Large intestine (tissue), 3 donors: Measurements from ENCODE around the gene MLLT3. TPM values are rescaled to one million over a fixed set of nuclear protein-coding genes. Genes with fewer than 3 reads are reported as not detected.
A peak's percentile ranks its signal among the peaks of the same experiment; 100 is the strongest.

Source experiments
- DNase-seq, 2 donors: peaks; one replicate each; pipeline versions ENCODE4 v3.0.0 to v3.0.0-alpha.2; 2013
- H3K27ac ChIP-seq: one replicate; pipeline ENCODE4 v1.5.1; 2013; ENCODE audit warnings: low read length
- H3K27me3 ChIP-seq: 2 replicates; pipeline ENCODE4 v1.6.1; 2013; ENCODE audit warnings: low read length; ENCODE audit not compliant: control insufficient read depth, insufficient read depth
- H3K36me3 ChIP-seq: 2 replicates; pipeline ENCODE4 v1.6.1; 2013; ENCODE audit warnings: low read length; ENCODE audit not compliant: control insufficient read depth, insufficient read depth
- H3K4me1 ChIP-seq: one replicate; pipeline ENCODE4 v1.6.1; 2013; ENCODE audit warnings: low read length; ENCODE audit not compliant: control insufficient read depth, insufficient read depth
- H3K4me3 ChIP-seq: one replicate; pipeline ENCODE4 v1.5.1; 2013; ENCODE audit warnings: low read length
- H3K9me3 ChIP-seq: one replicate; pipeline ENCODE4 v1.6.1; 2013; ENCODE audit warnings: mild to moderate bottlenecking, low read depth, low read length, moderate library complexity; ENCODE audit not compliant: control insufficient read depth
- WGBS: methylation state at CpG from one replicate; pipeline ENCODE4 v1.1.5; 2013; ENCODE audit warnings: low lambda C conversion rate; ENCODE audit not compliant: insufficient coverage; 5-methylcytosine and 5-hydroxymethylcytosine counted together
- polyA plus RNA-seq: library from polyadenylated mRNA; unstranded; fragments of 120-200 nt; gene quantifications from one replicate; pipeline ENCODE4 v1.2.1, GENCODE V29; 2013

The MLLT3 gene
- polyA plus RNA-seq, 1 donor, result 25.0 TPM

DNA sequence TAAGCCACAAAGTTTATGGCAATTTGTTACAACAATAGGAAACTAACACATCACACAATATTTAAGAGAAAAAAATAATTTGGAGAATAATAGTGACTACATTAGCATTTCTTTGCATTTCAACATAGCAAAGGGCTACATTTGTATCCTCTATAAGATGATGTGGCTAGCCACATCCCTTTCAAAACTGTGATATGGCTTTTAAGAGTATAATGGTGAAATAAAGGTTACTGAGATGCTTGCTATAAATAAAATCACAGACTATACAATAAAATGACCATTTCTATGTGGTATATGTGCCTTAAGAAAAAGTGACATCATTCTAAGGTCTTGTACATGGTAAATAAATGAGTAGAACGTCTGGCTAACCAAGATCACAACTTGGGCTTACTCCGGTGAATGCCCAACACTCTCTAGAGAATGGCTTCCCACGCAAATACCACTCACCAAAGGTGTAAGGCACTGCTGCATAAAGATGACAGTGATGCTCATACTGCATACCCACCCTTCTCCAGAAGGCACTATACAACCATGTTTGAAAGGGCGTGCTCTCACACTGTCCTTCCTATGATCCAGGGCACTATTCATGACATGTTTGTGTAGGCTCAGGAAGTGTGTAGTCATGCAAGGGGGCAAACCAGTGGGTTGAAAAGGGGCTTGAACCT is 286.5 kb downstream of the MLLT3 start:
- DNase-seq, result no peak
- H3K4me3 ChIP-seq, result no peak overlapping the region
- no peaks in the 10 kb centered on the region for H3K36me3 ChIP-seq
- H3K9me3 ChIP-seq, result no peaks in the 10 kb centered on the region
- no peak overlapping the region for H3K27ac ChIP-seq
- no CpG with 5 or more reads among the region's 4 CpGs for WGBS
- peaks cover 2% of the 10 kb centered on the region for H3K27me3 ChIP-seq
- no peaks in the 10 kb centered on the region for H3K4me1 ChIP-seq

DNA sequence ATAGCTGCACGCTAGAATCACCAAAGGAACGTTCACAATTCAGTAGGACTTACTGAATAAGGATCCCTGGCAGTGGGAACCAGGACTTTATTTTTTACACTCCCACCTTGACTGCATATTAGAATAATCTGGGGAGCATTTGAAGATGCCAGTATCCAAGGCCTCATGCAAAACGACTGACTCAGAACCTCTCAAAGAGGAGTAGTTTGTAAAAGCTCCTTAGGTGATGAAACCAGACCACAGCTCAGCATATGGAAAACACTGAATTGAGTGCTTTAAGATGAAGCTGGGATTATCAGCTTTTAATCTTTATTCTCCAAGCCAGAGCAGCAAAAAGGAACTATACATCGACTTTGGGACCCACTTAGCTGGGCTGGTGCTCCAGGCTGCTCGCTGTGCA is 288.3 kb downstream of the MLLT3 start:
- H3K4me3 ChIP-seq, result no peak overlapping the region
- no peaks in the 10 kb centered on the region for H3K4me1 ChIP-seq
- peaks cover 2% of the 10 kb centered on the region for H3K27me3 ChIP-seq
- WGBS, result no CpG with 5 or more reads among the region's 5 CpGs
- DNase-seq, result no peak
- H3K9me3 ChIP-seq, result no peaks in the 10 kb centered on the region
- no peak overlapping the region for H3K27ac ChIP-seq
- H3K36me3 ChIP-seq, result no peaks in the 10 kb centered on the region

DNA sequence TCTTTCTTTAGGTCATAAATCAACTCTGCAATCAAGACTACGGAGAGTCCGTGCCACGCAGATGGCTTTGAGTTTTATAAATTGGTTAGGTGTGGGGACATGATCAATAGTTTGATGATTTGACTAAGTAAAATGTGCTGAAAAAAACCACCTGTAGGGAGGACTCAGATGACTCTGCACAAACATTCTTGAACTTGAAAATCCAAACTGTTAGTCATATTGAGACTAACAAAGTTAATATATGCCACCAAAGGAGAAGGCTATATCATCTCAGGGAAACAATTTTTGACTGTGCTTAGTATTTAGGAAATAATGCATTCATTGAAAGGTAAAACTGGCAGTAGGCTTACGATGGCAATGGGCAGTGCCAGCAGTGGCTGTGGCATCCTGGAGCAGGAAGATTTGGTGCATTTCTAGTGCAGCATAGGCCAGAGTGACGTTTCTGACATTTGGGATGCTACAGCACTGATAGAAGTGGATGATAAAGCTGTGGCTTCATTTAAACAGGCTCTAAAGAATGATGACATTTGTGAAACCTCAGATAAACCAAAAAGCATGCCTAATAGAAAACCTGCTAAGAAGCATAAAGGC is 291.1 kb downstream of the MLLT3 start:
- Histone ChIP-seq H3K9me3 (no peaks in the 10 kb centered on the region), H3K27me3 (peaks cover 2% of the 10 kb centered on the region), H3K4me1 (no peaks in the 10 kb centered on the region), H3K36me3 (no peaks in the 10 kb centered on the region), H3K4me3 (no peak overlapping the region), H3K27ac (no peak overlapping the region)
- no peak for DNase-seq
- no CpG with 5 or more reads among the region's 5 CpGs for WGBS

DNA sequence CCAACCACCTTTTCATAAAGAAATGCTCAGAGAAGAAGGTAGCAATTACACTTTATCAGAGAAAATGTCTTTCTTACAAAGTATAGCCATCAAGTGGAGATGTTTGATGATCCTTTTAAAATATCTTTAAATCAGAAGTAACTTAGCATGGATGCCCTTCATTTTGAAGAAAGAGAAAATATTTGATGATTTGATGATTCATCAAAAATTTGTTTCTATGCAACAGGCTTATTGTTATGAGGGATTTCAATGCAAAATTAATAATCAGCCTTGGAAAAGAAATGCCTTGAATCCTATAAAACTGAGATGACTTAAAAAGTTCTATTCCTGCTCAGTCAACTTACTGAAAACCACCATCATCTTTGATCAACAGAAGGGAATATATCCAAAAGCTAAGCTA is 291.6 kb downstream of the MLLT3 start:
- no peak for DNase-seq
- Histone ChIP-seq H3K4me3 (no peak overlapping the region), H3K4me1 (no peaks in the 10 kb centered on the region), H3K36me3 (no peaks in the 10 kb centered on the region), H3K27ac (no peak overlapping the region), H3K27me3 (peaks cover 2% of the 10 kb centered on the region), H3K9me3 (no peaks in the 10 kb centered on the region)

DNA sequence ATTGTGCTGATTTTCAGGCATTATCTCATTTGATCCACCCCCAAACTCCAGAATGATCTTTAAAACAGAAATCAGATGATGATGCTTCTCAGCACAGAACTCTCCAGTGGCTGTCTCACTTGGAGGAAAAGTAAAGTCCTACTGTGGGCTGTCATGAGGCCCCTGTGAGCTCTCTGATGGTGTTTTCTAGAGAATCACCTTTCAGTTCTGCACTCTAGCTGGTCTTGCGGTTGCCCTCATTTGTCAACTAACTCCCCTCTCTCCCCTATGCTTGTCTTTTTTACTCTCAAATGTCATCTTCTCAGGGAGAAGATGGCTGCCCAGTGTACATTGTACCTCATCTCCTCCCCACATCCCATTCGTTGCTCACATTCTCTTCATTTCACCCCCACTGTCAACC is 295.8 kb downstream of the MLLT3 start:
- DNase-seq, result no peak
- WGBS, result 30% methylated on average over 2 of the region's 2 CpGs
- H3K36me3 ChIP-seq, result no peaks in the 10 kb centered on the region

DNA sequence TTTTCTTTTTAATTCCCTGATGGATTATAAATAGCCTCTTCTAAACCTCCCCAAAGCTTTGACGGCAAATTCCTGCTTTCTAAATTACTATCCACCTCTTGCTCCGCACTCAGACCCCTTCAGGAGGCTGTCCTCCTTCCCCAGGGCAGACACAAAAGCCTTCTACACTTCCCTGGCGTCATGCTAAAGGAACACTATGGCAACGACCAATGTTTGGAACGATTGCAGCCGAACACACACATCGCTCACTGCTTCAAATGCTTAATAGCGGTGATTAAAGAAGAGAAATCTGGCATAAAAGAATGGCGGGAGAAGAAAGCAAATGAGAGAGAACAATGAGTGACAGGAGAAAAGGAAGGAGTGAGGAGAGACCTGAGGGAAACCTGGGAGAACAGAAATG is 297.3 kb downstream of the MLLT3 start:
- Histone ChIP-seq H3K27me3 (no peaks in the 10 kb centered on the region), H3K4me3 (no peak overlapping the region), H3K27ac (no peak overlapping the region), H3K9me3 (no peaks in the 10 kb centered on the region), H3K4me1 (no peaks in the 10 kb centered on the region), H3K36me3 (no peaks in the 10 kb centered on the region)
- WGBS, result 97% methylated on average over 4 of the region's 9 CpGs
- no peak for DNase-seq

More for the DNA sequence above, 295.8 kb downstream of the MLLT3 start:
- Histone ChIP-seq H3K27ac (no peak overlapping the region), H3K9me3 (no peaks in the 10 kb centered on the region), H3K4me3 (no peak overlapping the region), H3K4me1 (no peaks in the 10 kb centered on the region), H3K27me3 (no peaks in the 10 kb centered on the region)

DNA sequence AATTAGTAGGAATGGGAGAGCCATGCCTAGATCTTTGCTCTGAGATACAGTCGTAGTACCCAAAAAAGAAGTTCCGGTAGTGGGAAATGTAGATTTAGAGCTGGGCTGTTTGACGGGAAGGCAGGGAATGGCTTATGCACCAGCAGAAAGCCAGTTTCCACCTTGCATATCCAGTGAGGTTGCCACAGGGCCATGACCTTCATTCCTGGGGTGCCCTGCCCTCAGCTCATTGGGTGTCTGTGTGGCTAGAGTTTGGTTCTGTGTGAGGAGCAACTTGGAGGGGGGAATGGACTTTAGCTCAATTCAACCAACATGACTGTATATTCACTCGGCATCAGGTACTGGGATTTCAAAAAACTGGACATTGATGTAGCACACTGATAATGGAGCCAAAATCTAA is 300.1 kb downstream of the MLLT3 start:
- DNase-seq, result no peak
- Histone ChIP-seq H3K4me1 (no peaks in the 10 kb centered on the region), H3K36me3 (no peaks in the 10 kb centered on the region), H3K9me3 (no peaks in the 10 kb centered on the region), H3K27ac (no peak overlapping the region), H3K4me3 (no peak overlapping the region), H3K27me3 (no peaks in the 10 kb centered on the region)
- no CpG with 5 or more reads among the region's 4 CpGs for WGBS

DNA sequence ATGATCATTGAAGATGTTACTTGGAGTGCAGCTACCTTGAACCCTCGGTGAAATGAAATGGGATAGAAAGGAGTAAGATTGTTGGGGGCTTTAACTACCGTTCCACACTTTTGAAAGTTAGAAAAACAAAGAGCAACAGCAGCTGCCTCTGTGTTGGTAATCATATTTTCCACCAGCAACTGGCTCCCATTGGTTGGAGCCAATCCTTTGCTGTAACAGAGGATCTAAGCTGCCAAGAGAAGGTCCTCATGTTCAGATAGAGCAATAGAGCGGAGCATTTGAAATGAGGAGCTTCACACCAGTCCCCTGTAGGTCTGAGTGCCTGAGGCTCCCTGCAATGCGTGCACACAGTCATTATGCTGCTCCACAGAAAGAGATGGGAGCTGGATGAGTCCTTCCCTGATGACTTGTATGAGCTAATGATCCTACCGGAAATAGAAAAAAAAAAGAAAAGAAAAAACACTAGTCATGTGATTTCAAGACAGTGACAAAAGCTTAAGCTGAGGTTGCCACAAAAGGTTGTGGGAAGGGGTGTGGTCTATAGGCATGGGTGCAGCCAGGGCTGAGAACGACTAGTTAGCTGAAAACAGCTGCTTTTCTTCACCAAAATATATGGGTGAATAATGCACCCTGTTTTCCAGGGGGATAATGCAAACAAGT is 300.7 kb downstream of the MLLT3 start:
- Histone ChIP-seq H3K4me3 (no peak overlapping the region), H3K27me3 (no peaks in the 10 kb centered on the region), H3K27ac (no peak overlapping the region), H3K36me3 (no peaks in the 10 kb centered on the region), H3K9me3 (no peaks in the 10 kb centered on the region), H3K4me1 (no peaks in the 10 kb centered on the region)
- 100% methylated on average over 1 of the region's 6 CpGs for WGBS
- no peak for DNase-seq

DNA sequence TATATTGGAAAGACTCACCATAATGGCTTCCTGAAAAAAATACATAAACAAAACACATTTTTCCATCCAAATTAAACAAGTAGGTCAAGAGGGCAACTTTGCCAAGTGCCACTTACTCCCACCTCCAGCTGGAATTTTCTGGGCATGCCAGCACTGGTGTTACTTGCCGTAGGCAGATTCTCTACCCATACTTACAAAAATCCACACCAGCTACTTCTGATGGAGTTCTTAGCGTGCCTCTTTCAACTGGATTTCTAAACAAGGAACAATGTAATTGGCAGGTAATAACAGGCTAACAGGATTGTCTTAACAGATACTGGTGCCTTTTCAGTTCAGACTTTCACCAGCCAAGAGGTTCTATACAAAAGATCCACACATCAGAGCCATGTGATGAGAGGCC is 301.4 kb downstream of the MLLT3 start:
- no peak for DNase-seq
- H3K4me1 ChIP-seq, result no peaks in the 10 kb centered on the region
- no peak overlapping the region for H3K27ac ChIP-seq
- H3K9me3 ChIP-seq, result no peaks in the 10 kb centered on the region
- no peaks in the 10 kb centered on the region for H3K36me3 ChIP-seq
- no peak overlapping the region for H3K4me3 ChIP-seq
- WGBS, result no CpG with 5 or more reads among the region's 2 CpGs
- no peaks in the 10 kb centered on the region for H3K27me3 ChIP-seq

DNA sequence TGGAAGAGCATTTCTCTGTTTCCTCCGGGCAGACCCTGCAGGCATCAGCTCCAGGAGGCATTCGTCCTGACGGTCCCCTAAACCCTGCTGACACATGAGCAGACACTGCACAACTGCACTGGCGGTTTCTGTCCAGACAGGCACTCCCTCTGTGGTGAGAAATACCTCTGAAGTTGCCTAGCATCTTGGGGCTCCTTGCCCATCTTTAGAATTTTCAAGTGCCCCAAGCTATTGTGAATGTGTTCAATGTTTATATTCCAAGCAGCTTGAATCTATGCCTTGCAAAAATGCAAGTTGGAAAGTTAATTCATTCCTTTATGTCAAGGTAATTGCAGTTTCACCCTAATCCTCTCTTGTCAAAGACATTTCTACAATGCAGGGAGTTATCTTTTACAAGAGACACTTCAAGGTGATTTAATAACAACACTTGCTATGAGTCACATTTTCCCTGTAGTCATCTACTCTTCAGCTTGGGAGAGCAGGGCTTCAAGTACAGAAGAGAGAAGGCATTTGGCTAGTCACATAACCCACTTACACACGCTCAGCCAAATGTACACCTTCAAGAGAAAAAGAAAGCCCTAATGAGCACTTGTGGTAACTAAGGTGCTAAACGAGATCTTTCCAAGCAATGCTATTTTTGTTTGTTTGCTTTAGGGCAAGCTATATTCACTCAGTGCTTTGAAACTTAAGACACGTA is 302.5 kb downstream of the MLLT3 start:
- no CpG with 5 or more reads among the region's 7 CpGs for whole genome bisulfite sequencing
- Histone ChIP-seq H3K27me3 (no peaks in the 10 kb centered on the region), H3K4me1 (no peaks in the 10 kb centered on the region), H3K9me3 (no peaks in the 10 kb centered on the region), H3K27ac (no peak overlapping the region), H3K36me3 (no peaks in the 10 kb centered on the region), H3K4me3 (no peak overlapping the region)
- peak in 1 of 2 donors; percentile 16 for DNase-seq
